ENCODE measurements around the gene THSD4.
"Not testable (repeated sequence)": the region's sequence is repeated elsewhere in the genome, so short reads cannot be mapped to it uniquely, and the experiment has no call there.

The THSD4 gene

DNA sequence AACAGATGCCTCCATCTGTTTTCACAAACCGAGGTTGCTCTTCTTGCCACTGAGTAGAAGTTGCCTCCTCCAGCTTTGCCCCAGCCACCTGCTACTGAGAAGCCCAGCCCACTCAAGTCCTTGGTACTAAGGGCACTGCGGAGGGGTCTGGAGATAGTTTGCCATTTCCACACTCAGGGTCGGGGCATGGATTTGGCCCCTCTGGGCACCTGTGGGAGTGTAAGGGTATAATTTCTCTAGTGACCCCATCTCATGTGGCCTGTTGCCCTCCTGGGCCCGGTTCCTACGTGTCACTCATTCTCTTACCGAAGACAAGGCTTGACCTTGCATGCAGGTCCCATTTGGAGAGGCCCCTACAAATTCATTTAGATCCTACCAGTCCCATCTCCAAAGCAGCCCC lies 79.0 kb downstream of the THSD4 start:
- no peak for DNase-seq

DNA sequence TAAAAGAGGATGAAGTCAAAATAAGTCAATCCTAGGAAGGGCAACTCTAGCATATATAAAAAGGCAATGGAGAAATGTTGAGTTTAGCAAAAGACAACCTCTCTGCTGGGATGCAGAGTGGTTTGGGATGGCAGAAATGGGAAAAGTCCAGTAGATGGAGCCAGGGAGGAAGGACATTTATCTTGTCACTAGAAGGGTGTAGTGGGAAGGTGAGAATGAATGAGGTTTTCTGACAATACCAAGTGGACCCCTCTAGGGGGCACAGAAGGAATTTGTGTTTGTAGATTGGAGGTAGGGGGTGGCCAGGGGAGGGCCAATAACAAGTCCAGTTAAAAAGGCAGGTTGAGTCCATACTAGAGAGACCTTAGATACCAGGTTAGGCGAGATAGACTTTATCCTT lies 80.0 kb downstream of the THSD4 start:
- no peak for DNase-seq

DNA sequence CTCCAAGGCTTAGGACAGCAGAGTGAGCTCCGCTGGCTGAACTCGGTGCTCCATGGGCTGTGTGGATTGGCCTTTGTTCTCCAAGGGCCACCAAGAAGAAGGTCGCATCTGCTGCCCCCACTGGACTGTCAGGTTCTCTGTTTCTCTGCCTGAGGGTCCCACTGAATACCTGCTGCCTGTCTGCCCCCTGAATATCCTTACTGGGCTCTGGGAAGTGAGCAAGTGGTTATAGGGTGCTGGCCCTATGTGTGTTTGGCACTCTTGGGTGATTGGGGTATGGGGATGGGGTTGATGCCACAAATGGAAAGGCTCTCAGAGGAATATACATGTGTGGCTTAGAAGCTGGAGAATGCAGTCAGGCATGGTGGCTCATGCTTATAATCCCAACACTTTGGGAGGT lies 82.3 kb downstream of the THSD4 start:
- DNase-seq = no peak

- DNase-seq = no peak
These were observed 83.6 kb downstream of the THSD4 start for GRCh38 chr15:71198846-71199245.

- DNase-seq = no peak
These were observed 84.4 kb downstream of the THSD4 start for GRCh38 chr15:71199384-71200351.

- DNase-seq = no peak
These were observed 86.2 kb downstream of the THSD4 start for GRCh38 chr15:71201477-71201876.

GRCh38 chr15:71202712-71203111 lies 87.4 kb downstream of the THSD4 start:
- DNase-seq = no peak

DNA sequence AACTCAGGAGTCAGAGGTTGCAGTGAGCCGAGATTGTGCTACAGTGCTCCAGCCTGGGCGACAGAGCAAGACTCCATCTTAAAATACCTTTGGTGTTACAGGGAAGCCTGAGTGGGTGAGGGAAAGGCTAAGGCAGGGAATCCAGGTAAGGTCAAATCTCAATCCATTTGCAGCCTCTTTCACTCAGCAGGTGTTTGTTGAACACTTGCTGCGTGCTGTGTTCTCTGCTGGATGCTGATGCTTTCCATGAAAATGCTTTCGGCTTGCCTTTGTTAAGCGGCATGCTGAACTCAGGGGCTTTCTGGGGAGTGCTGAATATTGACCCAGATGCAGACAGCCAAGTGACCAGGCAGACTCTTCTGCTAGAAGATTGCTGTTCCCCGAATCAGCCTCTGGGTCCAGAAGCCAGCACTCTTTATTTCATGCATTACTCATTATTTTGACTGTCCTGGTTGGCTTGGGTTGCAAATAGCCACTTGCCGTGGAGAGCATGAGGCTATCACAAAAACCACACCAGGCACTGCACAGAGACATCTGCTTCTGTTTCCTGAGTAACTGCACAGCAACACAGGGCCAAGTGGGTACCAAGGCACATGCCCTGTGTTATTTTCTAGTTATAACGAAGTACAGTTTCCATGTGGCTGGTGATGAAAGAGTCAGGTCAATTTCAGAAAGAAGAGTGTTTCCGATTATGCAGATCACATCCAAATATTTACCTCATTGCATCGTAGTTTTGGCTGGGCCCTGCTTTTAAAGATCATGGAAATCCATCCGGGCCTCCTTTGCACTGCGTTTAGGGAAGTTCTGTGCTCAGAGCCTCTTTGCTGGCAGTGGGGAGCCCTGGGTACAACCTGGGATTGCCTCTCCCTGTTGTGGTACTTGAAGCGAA lies 88.6 kb downstream of the THSD4 start:
- DNase-seq = no peak

- DNase-seq = no peak
These were observed 91.9 kb downstream of the THSD4 start for GRCh38 chr15:71207141-71207540.

DNA sequence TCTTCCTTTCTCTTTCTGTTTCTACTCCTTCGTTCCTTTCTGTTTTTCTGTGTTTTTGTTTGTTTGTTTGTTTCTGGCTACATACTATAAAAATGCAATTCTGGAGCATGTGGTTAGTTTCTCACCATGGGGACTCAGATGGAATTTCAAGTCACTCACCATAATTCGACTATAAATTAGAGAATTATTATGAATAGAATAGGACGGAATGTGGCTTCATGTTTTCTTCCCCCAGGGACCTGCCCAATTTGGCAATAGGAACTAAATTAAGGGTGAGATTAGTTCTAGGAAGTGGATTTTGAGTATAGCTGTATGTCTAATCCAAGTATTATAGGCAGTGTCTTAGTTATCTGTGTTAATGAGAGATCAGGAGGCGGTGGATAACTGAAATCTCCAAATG lies 96.9 kb downstream of the THSD4 start:
- no peak for DNase-seq

GRCh38 chr15:71213943-71214342 lies 98.7 kb downstream of the THSD4 start:
- DNase-seq = not testable (repeated sequence)

DNA sequence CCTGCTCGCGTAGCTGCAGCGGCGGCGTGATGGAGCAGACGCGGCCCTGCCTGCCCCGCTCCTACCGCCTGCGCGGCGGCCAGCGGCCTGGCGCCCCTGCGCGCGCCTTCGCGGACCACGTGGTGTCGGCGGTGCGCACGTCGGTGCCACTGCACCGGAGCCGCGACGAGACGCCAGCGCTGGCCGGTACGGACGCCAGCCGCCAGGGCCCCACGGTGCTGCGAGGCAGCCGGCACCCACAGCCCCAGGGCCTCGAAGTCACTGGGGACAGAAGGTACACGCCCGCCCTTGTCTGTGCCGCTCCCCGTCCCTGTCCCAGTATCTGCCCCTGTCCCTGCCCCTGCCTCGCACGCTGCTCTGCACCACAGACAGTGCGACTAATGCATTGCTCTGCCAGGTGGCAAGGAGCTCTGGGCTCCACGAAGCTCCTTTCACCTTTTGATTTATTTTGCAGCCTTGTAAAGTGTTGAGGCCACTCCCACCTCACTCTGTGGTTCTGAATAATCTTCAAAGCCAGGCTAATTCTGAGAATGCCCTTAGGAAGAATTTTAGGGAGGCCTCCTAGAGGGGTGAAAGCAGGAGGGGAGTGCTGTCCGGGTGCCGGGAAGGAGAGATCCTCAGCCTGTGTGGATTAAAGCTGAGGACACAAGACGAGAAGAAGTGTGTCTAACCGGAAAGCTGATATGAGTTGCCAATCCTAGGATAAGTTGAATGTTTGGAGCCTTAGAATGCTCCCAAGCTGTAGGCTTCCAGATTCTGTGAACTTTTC lies 100.0 kb downstream of the THSD4 start:
- DNase-seq = no peak

GRCh38 chr15:71218272-71218805 lies 103.1 kb downstream of the THSD4 start:
- DNase-seq = no peak

DNA sequence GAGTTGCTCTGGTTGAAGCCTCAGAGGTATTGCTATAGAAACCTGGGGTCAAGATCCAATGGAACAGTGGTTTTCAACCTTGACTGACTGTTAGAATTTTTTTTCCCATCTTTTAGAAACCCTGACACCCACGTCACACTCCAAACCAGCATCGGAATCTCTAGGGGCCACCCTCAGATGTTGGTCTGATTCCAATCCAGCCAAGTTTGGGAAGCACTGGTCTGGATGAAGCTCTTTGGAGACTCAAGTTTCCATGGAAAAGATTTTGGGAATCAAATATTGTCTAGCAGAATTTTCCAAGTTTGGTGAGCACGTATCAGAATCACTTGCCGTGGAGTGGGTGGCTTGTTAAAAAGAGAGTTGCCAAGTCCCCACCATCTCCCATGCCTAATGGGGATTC lies 103.8 kb downstream of the THSD4 start:
- DNase-seq = no peak

- no peak for DNase-seq
These were observed 104.4 kb downstream of the THSD4 start for GRCh38 chr15:71219645-71220044.

DNA sequence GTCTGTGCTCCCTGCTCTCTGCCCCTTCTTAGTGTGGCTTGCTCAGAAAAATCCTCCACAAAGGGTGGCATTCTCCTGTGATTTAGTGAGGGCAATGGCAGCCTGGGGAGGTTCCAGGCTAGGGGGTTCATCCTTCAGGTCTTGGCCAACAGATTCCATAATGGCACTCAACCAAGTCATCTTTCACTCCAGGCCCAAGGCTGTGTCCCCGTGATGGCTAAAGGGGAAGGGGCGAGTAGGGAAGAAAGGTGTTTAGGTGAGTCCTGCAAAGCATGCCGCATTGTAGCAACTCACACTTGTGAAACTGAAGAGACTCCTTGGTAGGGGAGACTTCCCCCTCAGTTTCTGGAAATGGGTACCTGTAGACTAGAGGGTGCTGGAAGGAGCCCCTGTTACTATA lies 105.6 kb downstream of the THSD4 start:
- DNase-seq = no peak

DNA sequence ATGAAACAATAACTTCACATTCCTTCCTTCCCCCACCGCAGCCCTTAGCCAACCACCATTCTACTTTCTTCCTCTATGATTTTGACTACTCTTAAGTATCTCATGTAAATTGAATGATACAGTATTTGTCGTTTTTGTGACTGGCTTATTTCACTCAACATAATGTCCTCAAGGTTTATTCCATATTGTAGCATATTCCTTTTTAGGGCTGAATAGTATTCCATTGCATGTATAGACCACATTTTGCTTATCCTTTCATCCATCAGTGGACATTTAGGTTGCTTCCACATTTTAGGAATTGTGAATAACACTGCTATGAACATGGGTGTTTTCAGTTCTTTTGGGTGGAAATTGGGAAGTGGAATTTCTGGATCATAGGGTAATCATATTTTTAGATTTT lies 106.1 kb downstream of the THSD4 start:
- DNase-seq = no peak

DNA sequence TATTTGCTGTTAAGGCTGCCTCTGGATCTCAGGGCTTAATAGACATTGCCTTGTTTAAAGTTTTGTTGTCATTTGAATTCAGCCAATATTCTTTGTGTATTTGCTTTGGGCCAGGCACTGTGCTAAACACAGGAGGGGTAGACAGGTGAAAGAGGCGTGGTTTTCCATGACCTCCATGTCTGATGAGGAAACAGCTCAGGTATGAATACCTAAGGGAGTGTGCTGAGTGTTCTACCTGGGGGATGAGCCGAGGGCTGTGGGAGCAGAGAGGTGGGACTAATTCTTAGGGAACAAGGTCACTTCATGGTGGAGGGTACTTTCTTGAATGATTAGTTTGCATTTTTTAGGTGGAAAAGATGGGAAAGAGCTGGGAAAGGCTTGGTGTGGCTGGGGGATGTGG lies 108.2 kb downstream of the THSD4 start:
- DNase-seq = no peak

DNA sequence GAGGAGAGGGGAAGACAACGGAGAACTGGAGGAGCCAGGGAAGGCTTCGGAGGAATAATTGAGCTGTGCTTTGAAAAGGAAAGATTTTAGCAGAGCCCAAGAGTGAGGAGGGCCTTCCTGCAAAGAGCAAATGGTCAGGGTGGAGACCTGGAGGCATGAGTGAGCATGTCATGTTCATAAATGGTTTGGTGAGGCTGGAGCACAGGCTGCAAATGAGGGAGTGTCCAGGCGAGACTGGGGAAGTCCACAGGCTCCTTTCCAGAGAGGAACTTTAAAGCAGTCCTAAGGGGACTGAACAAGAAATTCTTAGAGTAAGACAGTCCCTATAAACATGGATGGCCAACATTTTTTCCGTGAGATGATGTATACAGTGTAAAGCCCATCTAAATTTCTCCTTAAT lies 108.8 kb downstream of the THSD4 start:
- DNase-seq = no peak

GRCh38 chr15:71225851-71226250 lies 110.6 kb downstream of the THSD4 start:
- DNase-seq = no peak

DNA sequence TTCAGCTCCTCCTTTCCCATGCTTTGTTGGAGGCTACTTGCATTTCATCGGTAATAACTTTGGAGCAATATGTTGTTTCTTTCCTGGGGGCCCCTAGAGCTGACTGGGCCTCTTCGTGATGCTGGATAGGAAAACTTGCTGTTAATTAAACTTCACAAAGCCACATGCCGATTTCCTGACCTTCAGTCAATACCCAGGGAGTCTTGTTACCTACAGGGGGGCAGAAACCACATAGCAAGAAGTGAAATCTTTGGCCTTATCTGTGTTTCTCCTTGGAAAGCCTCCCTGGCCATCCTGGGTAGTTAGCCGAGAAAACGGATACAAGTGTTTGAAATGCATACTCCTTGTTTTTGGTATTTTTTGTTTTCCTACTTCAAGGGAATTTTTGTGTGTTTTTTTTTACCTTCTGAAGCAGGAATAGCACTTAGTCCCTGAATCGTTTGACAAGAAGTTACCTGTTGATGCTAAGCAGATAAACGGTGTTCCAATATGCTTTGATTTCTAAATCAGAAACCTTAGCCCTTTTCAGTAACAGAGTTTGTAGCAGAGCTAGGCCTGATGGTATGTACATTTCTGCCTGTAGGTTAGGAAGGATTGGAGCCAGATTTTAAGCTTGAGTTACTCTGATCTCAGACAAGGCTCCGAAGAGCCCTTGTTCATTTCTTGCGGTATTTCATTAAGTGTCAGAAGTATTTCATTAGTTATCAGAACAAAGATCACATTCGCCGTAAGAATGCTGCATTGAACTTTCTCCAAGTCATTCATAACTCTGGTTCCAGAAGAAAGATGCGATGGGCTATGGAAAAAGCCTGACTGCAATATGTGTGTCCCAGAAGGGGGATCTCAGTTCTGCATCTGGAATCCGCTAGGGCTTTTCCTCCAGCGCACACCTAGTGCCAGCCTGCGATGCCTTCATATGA lies 111.5 kb downstream of the THSD4 start:
- DNase-seq = no peak

DNA sequence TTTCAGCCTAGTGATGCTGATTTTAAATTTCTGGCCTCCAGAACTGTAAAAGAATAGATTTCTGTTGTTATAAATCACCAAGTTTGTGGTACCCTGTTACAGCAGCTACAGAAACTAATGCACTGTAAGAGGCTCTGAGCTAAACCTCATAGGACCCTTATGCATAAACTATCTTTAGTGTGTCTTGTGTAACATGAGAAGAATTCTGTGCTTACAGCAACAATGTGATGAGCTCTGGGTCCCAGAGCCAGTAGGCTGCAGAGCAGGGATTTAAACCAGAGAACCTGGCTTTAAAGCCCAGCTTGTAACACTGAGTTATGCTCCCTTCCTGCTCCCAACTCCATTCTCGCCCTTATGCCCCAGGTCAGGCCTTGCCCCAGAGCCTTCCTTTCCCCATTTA lies 113.1 kb downstream of the THSD4 start:
- DNase-seq = no peak
